GM18907 (cell line): ENCODE measurements around the gene LRBA.
"Not testable (repeated sequence)": the region's sequence is repeated elsewhere in the genome, so short reads cannot be mapped to it uniquely, and the experiment has no call there.

Source experiments
- ATAC-seq: cut with Tn5 transposase; IDR thresholded peaks from one replicate; pipeline ENCODE4 v1.9.1; 2021; ENCODE audit warnings: mild to moderate bottlenecking, moderate library complexity; ENCODE audit not compliant: unreplicated experiment

LRBA gene

DNA sequence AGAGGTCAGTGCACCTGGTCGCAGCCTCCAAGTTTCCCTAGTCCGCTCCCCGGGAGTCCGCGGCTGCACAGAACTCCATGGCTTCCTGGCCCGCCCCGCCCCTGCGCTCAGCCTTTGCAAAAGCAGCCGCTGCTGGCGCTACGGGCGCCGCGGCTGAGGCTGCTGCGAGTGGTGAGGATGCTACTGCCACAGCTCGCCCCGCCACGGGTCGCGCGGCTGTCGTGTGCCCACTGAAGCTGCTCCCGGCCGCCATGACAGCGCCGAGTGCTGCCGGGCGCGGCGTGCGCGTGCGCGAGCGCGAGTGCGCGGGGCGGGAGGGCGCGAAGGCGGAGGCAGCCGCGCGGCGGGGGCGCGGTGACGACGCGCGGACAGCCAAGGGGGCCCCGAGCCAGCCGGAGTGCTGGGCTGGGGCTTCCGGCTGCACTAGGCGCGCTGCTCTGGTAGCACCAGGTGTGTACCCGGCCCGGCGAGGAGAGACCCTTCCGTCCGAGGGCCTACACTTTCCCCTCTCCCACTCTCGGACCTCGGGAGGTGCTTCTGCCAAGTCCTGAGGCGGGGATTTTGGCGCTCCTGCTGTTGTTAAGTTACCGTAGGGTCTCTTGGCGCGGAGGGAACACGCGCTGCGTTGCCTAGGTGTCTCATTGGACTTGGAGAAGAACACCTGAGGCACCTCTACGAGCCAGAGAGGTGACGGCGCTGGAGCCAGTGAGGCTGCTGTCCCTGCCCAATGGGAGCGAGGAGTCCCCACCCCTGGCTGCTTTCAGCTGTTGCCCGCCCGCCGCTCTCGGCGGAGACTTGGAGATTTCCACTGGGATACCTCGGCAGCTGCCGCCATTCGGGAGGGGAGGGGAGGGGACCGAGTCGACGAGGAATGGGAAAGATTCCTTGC is 619 bp upstream of the LRBA start:
- peak; percentile 78 for ATAC-seq

DNA sequence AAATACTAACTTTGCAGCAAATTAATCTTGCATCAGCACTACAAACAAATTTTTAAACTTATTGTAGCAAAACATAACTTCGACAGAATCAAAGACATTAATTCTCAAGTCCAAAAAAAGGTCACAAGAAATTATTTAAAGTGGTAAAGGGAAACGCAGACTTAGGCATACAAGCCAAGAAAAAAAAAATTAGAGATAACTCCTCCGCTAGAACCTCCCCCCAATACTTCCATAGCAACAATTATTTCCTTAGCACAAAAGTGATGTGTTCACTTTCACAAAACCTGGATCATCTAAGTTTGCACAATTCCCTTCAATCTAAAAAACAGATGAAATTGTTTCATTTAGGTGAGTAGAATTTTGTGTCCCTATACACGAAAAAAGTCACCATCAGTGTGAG is 1.1 kb downstream of the LRBA start:
- no peak for ATAC-seq

DNA sequence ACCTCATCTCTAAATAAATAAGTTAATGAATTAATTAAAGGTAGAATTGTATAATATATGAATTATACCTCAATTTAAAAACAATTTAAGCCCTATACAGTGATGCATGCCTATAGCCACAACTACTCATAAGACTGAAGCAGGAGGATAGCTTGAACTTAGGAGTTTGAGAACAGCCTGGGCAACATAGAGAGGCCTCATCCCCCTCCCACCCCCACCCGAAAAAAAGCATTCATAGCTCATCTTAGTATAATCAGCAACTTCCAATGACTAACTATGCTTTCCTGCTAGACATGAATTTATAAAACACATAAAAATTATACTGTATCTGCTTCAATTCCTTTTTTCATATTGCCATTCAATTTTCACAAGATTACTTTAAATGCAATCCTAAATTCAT is 1.6 kb downstream of the LRBA start:
- no peak for ATAC-seq

DNA sequence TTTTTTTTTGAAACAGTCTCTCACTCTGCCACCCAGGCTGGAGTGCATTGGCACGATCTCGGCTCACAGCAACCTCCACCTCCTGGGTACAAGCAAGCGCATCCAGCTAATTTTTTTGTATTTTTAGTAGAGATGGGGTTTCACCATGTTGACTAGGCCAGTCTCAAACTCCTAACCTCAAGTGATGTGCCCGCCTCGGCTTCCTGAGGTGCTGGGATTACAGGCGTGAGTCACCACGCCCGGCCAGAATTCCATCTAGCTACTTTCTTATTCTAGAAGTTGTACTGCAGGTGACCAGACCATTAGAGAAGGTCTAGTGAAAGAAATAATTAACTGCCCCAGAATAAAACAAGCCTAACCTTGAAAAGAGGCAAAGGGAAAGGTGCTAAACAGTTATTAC is 2.3 kb downstream of the LRBA start:
- ATAC-seq: no peak

DNA sequence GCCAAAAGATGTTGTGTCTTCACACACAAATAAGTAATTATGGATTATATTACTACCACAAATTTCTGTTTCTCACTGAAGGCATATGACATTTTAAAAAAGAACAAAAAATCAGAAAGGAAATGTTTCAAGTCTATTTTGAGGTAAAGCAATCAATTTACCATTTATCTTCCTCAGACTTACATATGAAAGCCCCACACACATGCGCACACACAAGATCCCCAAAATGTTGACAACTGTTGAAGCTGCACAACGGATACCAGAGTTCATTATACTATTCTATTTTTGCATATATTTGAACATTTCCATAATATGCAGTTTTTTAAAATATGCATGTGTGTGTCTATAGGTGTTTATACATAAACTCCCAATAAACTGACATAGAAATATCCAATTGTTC is 2.7 kb downstream of the LRBA start:
- ATAC-seq: no peak

DNA sequence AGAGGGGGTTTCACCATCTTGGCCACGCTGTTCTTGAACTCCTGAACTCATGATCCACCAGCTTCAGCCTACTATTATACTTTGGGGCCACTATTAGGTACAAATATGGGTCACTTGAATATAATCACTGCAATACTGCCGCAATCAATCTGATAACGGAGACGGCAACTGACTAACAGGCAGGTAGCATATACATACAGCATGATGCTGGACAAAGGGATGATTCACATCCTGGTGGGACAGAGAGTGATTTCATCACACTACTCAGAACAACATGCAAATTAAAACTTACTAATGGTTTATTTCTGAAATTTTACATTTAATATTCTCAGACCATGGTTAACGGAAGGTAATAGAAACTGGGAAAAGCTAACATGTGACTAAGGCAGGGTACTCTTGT is 10.9 kb downstream of the LRBA start:
- no peak for ATAC-seq

DNA sequence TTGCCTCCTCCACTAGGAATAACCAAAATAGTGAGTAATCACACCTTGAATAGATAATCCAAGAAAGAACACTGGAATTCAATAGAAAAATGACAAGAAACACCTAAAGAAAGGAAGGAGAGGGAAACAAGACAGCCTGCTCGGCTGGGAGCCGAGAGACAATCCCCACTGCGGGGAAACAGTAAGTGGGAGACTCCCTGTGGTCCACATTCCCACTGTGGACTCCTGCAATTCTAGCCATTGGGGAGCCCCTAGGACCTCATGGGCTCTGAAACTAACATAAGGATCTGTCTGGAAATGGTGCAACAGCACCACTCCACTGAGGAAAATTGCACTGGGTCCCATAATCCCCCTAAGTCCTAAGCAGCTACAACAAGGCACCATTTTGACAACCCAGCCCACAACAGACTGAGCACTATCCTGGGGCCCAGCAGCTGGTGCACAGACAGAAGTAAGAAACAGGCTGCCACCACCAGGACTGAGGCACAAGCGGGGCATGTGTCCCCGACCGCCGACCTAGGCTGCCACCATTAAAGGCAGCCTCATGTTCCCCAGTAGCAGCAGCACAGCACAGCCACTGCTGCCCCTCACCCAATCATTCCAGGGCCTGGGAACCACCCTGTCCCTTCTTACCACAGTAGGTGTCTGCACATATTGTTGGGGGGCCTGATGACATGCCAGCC is 14.2 kb downstream of the LRBA start:
- ATAC-seq: no peak

DNA sequence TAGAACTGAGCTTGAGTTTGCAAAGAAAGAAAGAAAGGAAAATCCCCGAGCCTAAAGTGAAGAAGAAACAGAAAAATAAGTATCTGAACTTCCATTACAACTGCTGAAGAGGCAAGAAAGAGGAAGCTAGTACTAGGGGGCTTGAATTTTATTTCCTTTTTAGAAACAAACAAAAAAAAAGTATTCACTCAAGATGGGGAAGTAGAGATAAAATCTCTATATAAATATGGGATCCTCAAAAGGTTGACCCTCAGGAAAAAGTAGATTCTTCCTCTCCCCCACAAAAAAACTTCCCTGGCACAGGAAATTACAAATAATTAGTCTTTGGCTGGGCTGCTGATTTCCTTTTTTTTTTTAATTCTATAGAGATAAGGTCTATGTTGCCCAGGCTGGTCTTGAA is 16.0 kb downstream of the LRBA start:
- no peak for ATAC-seq

DNA sequence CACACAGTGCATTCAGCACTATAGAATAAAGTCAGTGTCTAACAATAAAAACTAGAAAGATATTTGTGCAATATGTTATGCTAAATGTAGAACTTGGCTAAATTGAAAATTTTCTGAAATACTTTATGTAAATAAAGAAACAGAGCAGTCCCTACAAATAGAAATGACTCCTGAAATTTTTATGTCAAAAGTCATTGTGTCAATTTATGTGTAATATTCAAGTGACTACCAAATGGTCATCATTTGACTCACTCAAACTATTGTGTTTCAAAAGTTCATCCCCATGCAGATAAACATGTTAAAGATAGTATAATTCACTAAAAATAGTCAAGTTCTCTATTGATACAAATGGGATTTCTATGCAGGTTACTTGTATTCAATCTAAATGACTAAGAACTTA is 17.9 kb downstream of the LRBA start:
- ATAC-seq: no peak

DNA sequence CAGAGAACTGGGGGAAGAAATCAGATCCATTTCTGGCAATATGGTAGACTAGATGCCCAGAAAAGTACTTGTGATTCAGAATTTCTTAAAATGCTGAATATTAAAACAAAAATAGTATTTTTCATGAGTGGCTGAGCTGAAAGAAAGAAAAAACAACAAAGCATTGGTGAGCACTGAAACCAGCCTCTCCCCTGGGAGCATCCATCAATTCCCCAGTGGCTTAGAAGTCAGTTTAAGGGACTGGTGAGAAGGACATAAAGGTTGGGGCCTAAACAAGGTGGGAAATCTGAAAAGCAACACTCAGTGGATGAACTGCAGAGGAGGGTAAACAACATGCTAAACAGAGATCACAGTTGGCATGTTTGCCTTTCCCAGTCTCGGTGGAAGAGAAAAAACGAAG is 20.4 kb downstream of the LRBA start:
- ATAC-seq: no peak

DNA sequence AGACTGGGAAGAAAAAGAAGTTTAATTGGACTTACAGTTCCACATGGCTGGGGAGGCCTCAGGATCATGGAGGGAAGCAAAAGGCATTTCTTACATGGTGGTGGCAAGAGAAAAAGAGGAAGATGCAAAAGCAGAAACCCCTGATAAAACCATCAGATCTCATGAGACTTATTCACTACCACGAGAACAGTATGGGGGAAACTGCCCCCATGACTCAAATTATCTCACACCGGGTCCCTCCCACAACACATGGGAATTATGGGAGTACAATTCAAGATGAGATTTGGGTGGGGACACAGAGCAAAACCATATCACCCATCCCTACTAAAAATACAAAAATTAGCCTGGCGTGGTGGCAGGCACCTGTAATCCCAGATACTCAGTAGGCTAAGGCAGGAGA is 21.5 kb downstream of the LRBA start:
- not testable (repeated sequence) for ATAC-seq

DNA sequence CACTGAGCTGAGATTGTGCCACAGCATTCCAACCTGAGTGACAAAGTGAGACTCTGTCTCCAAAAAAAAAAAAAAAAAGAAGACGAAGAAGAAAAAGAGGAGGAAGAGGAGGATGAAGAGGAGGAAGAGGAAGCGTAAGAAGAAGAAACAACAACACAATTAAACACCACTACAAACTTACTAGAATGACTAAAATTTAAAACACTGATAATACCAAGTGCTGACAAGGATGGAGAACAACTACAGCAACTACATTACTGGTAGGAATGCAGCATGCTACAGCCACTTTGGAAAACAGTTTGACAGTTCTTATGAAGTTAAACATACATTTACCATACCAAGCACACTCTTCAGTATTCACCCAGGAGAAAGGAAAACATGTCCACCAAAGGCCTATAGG is 24.1 kb downstream of the LRBA start:
- no peak for ATAC-seq

DNA sequence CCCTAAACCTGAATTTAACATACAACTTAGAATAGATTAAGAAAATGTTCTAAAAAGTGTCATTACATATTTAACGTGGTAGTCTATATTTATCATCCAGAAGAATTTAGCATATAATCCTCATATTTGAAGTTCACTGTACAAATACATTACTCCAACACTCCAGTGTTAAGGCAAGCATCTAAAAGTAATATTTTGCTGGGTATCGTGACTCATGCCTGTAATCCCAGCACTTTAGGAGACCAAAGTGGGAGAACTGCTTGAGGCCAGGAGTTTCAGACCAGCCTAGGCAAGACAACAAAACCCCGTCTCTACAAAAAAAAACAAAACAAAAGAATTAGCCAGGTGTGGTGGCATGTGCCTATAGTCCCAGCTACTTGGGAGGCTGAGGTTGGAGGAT is 24.8 kb downstream of the LRBA start:
- no peak for ATAC-seq

DNA sequence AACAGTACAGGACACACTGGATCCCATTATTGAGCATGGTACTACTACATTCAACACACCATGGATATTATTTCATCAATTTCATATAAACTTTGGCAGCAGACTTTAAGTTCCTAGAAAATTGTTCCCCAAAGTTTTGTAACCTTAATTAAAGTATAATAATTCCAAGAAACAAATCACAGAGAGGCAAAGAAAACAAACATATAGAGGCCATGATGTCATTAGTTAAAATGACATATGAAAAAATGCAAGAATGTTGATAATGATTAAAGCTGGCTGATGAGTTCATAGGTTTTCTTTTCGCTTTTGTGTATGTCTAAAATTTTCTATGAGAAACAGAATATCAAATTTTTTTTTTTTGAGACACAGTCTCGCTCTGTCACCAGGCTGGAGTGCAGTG is 26.8 kb downstream of the LRBA start:
- no peak for ATAC-seq

DNA sequence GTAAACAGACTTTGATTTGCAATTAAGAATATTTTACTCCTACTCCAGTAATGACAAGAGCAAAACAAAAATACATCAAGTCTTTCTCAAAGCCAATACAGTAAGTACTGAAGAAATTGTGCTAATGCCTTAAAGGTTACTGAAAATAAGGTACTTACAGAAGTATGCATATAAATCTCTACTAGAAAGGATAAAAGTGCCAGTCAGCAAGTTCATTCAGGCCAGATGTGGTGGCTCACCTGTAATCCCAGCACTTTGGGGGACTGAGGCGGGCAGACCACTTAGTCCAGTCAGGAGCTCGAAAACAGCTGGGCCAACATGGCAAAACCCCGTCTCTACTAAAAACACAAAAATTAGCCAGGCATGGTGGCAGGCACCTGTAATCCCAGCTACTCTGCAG is 27.9 kb downstream of the LRBA start:
- no peak for ATAC-seq

DNA sequence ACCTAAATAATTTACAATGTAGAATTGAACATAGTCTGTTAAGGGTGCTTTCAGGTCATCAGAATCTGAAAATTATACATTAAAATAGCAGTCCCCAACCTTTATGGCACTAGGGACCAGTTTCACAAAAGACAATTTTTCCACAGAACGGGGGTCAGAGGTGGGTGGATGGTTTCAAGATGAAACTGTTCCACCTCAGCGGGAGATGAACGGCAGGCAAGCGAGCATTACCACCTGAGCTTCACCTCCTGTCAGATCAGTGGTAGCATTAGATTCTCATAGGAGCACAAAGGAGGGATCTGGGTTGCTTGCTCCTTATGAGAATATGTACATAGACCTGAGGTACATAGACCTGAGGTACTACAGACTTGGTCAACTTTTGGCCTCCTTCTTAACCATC is 29.0 kb downstream of the LRBA start:
- ATAC-seq: peak; percentile 58

DNA sequence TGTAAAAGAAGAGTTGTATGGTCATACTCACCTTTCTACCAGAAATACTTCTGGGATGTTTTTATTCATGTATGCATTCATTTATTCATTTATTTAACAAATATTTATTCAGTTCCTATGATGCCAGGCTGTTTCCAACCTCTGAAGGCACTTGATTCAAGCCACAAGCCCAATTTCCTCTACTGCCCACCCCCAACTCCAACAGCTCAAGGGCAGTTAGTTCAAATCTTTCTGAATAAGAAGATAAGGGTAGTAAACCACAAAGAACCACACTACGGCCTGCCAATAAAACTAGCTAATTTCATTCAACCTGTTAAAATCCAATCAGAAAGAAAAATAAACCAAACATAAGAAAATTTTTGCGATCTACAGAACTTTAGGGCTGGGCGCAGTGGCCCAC is 31.2 kb downstream of the LRBA start:
- no peak for ATAC-seq

DNA sequence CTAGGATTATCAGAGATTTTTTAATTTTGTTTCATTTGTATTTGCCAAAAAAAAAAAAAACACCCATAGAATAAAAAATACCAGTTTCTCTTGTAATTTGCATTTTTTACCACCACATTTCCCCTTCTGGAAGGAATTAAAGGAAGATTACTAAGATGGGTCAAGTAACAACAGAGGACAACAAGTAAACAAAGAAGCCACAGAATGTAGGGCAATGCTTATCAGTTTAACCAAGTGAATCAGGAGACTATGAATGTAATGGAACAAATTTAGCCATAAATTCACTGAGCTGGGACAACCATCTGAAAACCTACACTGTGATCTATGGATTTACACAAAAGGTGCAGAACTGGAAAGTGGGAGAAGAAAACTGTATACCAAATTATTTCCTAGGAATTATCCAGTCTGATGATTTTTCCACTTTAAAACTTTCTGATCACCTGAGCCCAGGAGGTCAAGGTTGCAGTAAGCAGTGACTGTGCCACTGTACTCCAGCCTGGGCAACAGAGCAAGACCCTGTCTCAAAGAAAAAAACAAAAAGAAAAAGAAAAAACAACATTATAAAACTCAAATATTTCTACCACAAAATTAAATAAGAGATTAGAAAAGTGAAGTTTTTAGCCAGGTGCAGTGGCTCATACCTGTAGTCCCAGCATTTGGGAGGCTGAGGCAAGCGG is 32.4 kb downstream of the LRBA start:
- no peak for ATAC-seq

DNA sequence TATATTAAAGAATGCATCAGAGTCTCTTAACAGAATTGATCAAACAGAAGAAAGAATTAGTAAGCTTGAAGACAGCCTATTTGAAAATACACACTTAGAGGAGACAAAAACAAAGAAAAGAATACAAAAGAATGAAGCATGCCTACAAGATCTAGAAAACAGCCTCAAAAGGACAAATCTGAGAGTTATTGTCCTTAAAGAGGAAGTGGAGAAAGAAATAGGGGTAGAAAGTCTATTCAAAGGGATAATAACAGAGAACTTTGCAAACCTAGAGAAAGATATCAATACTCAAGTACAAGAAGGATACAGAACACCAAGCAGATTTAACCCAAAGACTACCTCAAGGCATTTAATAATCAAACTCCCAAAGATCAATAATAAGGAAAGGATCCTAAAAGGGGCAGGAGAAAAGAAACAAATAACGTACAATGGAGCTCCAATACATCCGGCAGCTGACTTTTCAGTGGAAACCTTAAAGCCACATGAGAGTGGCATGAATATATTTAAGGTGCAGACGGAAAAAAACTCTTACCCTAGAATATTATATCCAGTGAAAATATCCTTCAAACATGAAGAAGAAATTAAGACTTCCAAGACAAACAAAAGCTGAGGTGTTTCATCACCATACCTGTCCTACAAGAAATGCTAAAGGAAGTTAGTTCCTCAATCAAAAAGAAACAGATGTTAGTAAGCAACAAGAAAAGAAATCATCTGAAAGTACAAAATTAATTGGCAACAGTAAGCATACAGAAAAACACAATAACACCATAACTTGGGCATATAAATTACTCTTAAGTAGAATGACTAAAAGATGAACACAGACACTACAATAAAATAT is 36.1 kb downstream of the LRBA start:
- ATAC-seq: no peak

DNA sequence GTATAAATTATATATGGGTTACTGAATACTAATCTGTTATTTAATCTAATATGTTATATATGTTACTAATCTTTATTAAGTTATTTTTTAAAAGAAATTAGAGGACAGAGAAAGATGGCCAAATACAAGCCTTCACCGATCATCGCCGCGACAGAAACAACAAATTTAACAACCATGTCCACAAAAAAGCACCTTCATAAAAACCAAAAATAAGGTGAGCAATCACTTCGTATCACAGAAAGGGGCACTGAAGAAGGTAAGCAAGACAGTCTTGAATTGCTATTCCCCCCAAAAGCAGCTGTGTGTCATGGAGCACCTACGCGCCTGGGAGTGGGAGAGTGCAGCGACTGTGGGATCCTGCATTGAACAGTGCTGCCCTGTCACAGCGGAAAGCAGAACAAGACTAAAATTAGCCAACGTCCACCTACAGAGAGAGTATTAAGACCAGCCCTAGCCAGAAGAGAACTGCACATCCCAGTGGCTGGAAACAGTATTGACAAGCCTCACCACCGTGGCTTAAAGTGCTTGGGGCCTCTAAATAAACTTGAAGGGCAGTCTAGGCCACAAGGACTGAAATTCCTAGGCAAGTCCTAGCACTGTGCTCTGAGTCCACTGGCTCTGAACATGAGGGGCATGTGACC is 38.5 kb downstream of the LRBA start:
- no peak for ATAC-seq

DNA sequence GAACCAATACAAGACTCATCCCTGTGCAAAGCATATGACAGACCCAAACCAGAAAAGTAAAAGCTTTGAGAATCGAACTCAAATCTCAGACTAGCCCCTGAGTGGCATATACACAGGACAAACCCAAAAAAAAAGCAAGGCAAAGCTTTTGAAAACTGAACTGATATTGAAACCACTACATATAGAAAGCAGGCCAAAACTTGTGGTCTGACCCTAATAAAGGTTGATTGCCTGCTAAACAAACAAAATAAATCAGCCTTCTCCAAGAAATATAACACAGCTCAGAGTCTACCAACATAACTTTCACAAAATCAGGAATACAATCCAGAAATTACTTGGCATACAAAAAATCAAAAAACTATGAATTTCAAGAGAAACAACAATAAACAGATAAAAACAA is 40.3 kb downstream of the LRBA start:
- peak; percentile 69 for ATAC-seq
